AG10803 (cell line): Measurements from ENCODE around the gene LRFN4.

Source experiments
- DNase-seq: peaks from one replicate; pipeline ENCODE4 v3.0.0; 2010; ENCODE audit warnings: low read depth
- H3K4me3 ChIP-seq: 2 replicates; pipeline ENCODE4 v1.5.1; 2011; ENCODE audit warnings: mild to moderate bottlenecking, low read length, control low read depth
- TF ChIP-seq, protein P1 (sequence below): conservative IDR thresholded peaks from 2 replicates; pipeline ENCODE4 v1.5.1; 2011; ENCODE audit warnings: mild to moderate bottlenecking, low read length, control low read depth, inconsistent platforms

Gene LRFN4

GRCh38 chr11:66844496-66845142 is 12.2 kb upstream of the LRFN4 start:
- no peak for DNase-seq
- TF ChIP-seq, protein P1, sequence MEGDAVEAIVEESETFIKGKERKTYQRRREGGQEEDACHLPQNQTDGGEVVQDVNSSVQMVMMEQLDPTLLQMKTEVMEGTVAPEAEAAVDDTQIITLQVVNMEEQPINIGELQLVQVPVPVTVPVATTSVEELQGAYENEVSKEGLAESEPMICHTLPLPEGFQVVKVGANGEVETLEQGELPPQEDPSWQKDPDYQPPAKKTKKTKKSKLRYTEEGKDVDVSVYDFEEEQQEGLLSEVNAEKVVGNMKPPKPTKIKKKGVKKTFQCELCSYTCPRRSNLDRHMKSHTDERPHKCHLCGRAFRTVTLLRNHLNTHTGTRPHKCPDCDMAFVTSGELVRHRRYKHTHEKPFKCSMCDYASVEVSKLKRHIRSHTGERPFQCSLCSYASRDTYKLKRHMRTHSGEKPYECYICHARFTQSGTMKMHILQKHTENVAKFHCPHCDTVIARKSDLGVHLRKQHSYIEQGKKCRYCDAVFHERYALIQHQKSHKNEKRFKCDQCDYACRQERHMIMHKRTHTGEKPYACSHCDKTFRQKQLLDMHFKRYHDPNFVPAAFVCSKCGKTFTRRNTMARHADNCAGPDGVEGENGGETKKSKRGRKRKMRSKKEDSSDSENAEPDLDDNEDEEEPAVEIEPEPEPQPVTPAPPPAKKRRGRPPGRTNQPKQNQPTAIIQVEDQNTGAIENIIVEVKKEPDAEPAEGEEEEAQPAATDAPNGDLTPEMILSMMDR, result no peak
- H3K4me3 ChIP-seq, result peak overlapping the region; percentile 100

DNA sequence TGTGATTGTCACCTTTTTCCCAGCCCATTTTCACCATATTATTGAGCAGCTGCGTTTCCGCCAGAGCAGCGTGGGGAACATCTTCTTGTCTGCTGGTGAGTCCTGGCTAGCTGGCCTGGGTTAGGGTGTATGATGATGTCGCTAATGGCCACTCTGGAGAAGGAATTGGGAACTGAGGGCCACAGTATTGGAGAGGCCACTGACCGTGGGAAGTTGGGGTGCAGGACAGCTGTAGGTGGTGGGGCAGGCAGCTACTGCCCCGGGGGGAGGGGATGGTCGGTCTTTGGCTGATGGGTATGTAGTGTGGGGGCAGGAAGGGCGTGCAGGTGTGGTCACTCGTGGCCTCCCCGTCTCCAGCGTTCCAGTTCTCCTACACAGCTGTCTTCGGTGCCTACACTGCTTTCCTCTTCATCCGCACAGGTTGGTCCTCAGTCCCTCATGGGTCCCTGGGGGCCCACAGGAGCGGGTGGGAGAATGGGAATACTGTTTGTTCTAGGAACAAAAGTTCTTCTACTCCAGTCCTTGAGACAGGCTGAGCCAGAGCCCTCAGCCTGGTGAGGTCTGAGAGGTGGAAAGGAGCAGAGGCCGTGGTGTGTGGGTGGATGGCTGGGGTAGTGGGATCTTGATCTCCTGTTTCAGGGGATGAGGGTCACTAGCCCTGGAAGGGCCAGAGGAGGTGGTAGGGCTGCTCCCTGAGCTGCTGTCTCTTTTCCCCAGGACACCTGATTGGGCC is 11.6 kb upstream of the LRFN4 start:
- H3K4me3 ChIP-seq, result no peak overlapping the region
- TF ChIP-seq, protein P1, result no peak
- DNase-seq, result no peak

GRCh38 chr11:66845876-66846212 is 11.0 kb upstream of the LRFN4 start:
- no peak for DNase-seq
- TF ChIP-seq, protein P1, result no peak
- no peak overlapping the region for H3K4me3 ChIP-seq

- no peak for DNase-seq
- TF ChIP-seq, protein P1, result no peak
- no peak overlapping the region for H3K4me3 ChIP-seq
Observed at GRCh38 chr11:66846671-66847091, 10.2 kb upstream of the LRFN4 start.

- H3K4me3 ChIP-seq, result no peak overlapping the region
- TF ChIP-seq, protein P1, result no peak
- no peak for DNase-seq
Observed at GRCh38 chr11:66847461-66848232, 9.2 kb upstream of the LRFN4 start.

GRCh38 chr11:66848671-66849500 is 8.0 kb upstream of the LRFN4 start:
- TF ChIP-seq, protein P1, result no peak
- H3K4me3 ChIP-seq, result no peak overlapping the region
- no peak for DNase-seq
